NCI-H446 treated with DMSO at 0.1 percent for 48 hours (cell line): ENCODE measurements around the gene DEXI.

Source experiments
- DNase-seq: peaks from one replicate; lab custom pipeline; 2025; lab: John Stamatoyannopoulos, UW

The DEXI gene

GRCh38 chr16:10942352-10943063 is at the start of gene DEXI:
DEXI (minus strand) TSS chr16:10942468; CDS start chr16:10942005, 463 bp downstream.
- DNase-seq: peak; percentile 73

DNA sequence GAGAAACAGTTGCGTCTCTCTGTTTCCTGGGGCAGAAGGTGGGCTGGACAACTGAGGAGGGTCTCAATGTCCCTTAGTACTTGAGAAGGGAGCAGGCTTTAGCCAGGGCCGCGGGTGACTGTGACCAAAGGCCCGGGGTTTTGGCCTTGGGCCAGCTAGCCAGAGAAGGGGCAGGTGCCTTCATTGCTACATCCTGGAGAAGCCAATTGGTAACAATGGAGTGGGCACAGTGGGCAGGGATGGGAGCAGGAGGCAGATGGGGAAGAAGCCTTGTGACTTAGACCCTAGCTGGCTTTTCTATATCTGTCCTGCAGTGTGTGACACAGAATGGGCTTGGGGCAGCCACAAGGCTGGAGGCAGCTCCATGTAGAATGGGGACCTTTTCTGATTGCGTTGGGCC is 48.1 kb upstream of the DEXI start:
- DNase-seq: no peak

DNA sequence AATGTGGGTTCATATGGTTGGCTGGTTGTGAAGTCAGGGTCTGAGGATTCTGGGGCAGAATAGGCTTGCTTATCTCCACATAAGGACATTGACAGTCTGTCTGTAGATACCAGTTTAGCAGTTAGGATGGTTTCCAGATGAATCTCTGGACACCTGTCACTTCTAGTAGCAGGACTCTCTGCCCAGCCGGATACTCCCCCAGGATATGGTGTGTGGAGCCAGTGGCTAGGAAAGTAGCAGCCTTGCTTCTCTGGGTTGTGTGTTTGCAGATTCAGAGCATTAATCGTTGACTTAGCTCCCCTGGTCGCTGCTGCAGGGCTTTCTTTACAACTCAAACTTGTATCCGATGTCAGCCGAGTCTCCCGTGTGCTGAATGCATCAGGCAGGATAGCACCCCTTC is 47.3 kb upstream of the DEXI start:
- no peak for DNase-seq

GRCh38 chr16:10988879-10989278 is 46.6 kb upstream of the DEXI start:
- DNase-seq: no peak

- DNase-seq: no peak
Measured at GRCh38 chr16:10988164-10988803, 46.0 kb upstream of the DEXI start.

GRCh38 chr16:10987361-10988163 is 45.3 kb upstream of the DEXI start:
- no peak for DNase-seq

GRCh38 chr16:10984509-10984908 is 42.2 kb upstream of the DEXI start:
- DNase-seq: no peak

GRCh38 chr16:10983159-10983558 is 40.9 kb upstream of the DEXI start:
- no peak for DNase-seq

GRCh38 chr16:10982465-10983150 is 40.3 kb upstream of the DEXI start:
- DNase-seq: no peak

- DNase-seq: no peak
Measured at GRCh38 chr16:10981697-10982216, 39.5 kb upstream of the DEXI start.

DNA sequence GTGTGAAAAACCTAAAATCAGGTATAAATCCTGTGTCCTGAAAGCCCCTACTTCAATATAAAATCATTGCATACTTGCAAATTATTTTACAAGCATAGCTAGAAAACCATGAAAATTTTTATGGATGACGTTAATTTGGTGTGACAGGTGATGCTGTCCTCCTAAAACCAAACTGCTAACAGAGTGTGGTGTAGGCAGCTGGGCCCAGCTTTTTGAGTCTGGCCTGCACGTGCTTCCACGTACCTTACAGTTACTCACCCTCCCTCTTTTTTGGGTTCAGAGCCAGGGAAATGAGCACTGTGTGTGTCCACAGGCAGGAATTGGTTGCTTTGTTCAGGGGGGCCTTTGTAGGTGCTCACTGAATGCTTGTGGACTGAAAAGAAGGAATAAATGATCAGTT is 38.5 kb upstream of the DEXI start:
- DNase-seq: no peak

- DNase-seq: no peak
Measured at GRCh38 chr16:10979717-10980601, 37.7 kb upstream of the DEXI start.

DNA sequence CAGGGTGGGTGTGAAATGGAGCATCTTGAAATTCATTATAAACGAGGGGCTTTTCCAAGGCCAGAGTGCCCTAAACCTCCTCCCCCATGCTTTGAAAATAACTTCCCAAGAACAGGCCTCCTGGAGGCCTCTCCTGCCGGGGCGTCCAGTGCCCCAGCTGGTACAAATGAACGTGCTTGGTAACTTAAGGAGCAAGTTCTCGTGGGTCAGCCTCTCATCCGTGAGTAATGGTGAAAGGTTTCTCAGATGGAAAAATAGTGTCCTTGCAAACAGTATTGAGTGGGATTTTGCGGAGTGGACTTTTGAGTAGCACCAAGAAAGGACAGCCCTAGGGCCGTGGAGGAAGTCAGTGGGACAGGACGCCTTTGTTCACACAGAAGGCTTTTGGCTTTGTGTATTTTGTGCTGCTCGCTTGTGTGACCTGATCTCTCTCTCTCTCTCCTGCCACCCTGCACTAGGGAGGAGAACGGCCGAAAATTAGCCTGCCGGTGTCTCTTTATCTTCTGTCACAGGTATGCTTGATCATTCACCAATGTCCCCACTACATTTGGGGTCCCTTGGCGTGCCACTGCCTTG is 36.7 kb upstream of the DEXI start:
- DNase-seq: no peak

- no peak for DNase-seq
Measured at GRCh38 chr16:10978124-10978523, 35.9 kb upstream of the DEXI start.

GRCh38 chr16:10976634-10977033 is 34.4 kb upstream of the DEXI start:
- DNase-seq: no peak

- no peak for DNase-seq
Measured at GRCh38 chr16:10972819-10973464, 30.7 kb upstream of the DEXI start.

DNA sequence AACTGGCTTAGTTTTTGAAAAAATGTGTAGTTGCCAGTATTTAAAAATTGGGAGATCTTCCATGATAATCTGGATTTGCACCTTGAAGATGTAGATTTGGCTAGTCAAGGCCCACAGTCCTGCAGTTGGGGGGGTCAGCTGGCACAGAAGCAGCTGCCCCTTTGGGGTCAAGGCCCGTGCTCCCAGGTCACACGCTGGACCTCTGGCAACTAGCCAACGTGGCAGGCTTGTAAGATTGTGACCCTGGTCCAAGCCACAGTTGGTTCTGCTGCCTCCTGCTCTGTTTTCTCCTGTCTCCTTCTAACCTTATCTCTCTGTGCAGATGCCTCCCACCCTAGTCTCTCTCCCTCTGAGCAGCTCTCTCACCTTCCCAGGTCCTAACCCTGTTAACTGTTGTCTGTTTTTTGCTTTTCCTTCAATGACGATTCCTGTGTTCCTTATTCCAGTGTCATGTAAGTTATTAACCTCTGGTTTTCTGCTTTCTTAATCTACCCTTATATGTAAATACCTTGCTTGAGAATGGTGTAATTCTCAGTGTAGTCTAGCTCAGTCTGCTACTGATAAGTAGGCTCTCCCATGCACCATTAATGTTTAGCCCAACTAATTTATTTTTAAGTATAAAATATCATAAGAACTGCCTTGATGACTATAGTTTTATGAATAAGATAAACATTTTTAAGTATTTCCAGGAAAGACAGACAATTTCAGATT is 30.0 kb upstream of the DEXI start:
- no peak for DNase-seq

DNA sequence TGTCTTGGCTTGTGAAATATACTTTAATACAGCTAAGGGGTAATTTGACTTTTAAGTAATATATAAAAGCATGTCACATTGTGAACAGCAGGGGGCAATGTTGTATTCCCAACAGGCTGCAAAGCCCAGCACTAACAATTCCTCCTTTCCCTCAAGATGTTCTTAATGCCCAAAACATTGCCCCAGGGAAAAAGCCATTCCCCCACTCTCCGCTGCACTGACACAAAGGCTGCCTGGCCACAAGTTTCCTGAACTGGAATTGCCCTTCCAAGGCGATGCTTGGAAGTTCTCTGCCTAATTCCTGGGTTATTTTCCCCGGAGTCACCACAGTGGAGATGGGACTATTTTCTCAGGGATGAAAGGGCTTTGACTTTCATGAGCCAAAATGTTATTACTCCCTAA is 29.3 kb upstream of the DEXI start:
- peak; percentile 18 for DNase-seq

DNA sequence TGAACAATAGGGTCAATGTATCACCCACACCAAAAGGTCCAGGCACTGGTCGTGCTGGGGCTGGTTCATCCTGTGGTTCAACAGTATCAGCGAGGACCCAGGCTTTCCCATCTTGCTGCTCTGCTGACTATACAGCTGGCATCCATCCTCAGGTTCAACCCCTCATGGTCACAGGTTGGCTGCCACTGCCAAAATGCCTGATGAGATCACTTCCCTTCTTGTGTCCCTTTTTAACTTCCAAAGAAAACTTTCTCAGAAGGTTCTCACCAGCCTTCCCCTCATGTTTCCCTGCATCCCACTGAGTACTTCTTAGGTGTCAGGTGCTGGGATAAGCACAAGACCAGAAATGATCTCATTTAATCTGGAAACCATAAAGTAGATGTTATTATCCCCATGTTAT is 27.8 kb upstream of the DEXI start:
- no peak for DNase-seq

- no peak for DNase-seq
Measured at GRCh38 chr16:10969615-10970014, 27.3 kb upstream of the DEXI start.
